HG02938 (cell line): ENCODE results near the gene LRRC17.
"Not testable (repeated sequence)": the region's sequence is repeated elsewhere in the genome, so short reads cannot be mapped to it uniquely, and the experiment has no call there.

ENCODE experiments used
- ATAC-seq: cut with Tn5 transposase; IDR thresholded peaks from one replicate; pipeline ENCODE4 v1.9.1; 2021; ENCODE audit warnings: mild to moderate bottlenecking, moderate library complexity; ENCODE audit not compliant: unreplicated experiment

The LRRC17 gene

DNA sequence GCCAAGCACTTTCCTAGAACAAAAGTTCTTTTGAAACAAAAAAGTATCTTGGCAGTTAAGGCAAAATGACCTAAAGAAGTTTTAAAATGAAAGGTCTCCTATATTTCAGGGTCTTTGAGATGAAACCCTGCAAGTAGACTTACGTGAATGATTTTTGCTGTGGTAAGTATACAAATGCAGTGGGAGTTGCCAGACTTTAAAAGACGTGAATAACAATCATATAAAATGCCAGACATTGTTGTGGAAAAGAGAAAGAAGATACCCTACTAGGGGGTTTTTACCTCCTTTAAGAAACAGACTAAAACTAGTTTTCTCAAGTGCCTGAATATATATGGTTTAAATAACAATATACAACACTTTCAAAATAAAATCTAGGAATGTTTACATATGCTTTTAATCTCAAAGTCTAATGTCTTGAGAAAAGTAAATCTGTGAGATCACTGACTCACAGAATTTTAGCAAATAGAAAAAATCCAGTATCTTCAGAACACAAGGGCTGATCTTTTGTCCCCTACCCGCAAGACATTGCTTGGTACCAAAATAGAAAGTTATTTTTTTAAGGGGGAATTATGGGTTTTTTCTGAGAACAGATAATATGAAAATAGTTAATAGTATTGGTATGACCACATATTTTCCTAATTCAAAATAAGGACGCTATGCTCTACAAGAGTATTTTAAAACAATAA, 29.5 kb downstream of the LRRC17 start:
- no peak for ATAC-seq

- no peak for ATAC-seq
Observed at GRCh38 chr7:102942868-102943267, 30.1 kb downstream of the LRRC17 start.

DNA sequence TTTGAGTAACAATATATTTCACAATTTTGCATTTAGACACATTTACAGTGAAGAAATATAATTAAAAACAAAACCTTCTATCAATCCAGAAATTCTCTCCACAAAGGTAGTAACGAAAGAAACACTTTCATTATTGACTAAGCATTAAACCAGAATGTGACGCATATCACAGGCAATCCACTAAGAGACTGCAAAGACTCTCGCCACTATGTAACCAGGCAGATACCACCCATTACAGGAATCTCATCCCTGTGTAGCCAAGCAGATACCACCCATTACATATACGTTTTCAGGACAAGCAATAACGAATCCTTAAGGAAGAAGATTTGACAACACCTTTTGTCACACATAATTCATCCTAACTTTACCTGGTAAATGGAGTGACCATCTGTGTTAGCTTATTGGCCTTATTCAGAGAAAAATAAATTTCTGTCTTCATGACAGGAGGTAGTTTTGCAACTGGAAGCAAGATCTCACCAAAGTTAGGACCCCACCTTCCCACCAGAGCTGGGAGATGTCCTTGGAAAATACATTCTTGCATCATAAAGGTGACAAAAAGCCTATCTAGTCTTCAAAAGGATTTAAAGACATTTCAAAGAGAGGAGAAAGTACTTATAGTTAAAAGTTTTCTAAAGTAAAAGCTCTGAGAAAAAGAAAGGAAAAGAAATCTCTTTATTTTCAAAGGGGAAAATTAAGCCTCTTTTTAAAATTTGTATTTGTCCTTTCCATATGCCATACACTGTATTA, 30.8 kb downstream of the LRRC17 start:
- no peak for ATAC-seq

GRCh38 chr7:102944241-102944640, 31.4 kb downstream of the LRRC17 start:
- no peak for ATAC-seq

- no peak for ATAC-seq
Observed at GRCh38 chr7:102951839-102952238, 39.0 kb downstream of the LRRC17 start.

GRCh38 chr7:102953406-102953805, 40.6 kb downstream of the LRRC17 start:
- ATAC-seq, result no peak

GRCh38 chr7:102954359-102954758, 41.6 kb downstream of the LRRC17 start:
- ATAC-seq, result not testable (repeated sequence)

DNA sequence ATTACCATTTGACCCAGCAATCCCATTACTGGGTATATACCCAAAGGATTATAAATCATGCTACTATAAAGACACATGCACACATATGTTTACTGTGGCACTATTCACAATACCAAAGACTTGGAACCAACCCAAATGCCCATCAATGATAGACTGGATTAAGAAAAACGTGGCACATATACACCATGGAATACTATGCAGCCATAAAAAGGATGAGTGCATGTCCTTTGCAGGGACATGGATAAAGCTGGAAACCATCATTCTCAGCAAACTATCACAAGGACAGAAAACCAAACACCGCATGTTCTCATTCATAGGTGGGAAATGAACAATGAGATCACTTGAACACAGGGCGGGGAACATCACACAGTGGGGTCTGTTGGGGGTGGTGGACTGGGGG, 45.2 kb downstream of the LRRC17 start:
- not testable (repeated sequence) for ATAC-seq

DNA sequence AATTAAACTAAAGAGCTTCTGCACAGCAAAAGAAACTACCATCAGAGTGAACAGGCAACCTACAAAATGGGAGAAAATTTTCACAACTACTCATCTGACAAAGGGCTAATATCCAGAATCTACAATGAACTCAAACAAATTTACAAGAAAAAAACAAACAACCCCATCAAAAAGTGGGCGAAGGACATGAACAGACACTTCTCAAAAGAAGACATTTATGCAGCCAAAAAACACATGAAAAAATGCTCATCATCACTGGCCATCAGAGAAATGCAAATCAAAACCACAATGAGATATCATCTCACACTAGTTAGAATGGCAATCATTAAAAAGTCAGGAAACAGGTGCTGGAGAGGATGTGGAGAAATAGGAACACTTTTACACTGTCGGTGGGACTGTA, 49.2 kb downstream of the LRRC17 start:
- not testable (repeated sequence) for ATAC-seq

DNA sequence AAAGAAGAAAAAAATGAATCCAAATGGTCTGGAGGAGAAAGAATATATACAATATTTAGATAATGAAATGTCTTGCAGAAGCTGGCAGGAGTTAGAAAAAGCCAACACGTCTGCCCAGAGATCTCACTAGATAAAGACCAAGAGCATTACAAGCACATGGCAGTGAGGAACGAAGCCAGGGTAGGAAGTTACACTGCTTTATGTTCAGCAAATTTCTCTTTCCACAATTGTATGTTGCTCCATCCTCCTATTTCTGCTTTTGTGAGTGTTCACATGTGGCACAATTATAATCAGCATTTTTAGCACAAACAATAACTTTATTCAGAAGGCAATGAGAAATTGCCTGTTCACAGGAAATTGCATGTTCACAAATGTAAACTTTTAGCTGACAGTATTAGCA, 53.7 kb downstream of the LRRC17 start:
- ATAC-seq, result no peak

DNA sequence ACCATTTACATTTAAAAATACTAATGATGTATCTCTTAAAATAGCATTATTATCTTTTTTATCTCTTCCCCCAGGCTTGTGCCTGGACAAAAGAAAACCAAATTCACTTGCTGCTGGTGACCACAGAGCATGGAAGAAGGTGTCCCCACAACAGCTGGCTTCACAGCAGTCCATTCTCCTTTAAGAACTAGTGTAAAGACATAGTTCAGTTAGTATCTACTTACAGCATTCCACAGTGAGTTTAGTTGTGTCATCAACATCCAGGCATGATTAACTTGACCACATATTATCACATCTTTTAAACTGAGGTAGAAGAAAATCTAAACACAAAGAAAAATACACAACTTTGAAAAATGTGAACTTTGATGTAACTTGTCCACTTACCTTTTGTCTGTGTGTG, 55.0 kb downstream of the LRRC17 start:
- no peak for ATAC-seq

- no peak for ATAC-seq
Observed at GRCh38 chr7:102973096-102973802, 60.4 kb downstream of the LRRC17 start.

DNA sequence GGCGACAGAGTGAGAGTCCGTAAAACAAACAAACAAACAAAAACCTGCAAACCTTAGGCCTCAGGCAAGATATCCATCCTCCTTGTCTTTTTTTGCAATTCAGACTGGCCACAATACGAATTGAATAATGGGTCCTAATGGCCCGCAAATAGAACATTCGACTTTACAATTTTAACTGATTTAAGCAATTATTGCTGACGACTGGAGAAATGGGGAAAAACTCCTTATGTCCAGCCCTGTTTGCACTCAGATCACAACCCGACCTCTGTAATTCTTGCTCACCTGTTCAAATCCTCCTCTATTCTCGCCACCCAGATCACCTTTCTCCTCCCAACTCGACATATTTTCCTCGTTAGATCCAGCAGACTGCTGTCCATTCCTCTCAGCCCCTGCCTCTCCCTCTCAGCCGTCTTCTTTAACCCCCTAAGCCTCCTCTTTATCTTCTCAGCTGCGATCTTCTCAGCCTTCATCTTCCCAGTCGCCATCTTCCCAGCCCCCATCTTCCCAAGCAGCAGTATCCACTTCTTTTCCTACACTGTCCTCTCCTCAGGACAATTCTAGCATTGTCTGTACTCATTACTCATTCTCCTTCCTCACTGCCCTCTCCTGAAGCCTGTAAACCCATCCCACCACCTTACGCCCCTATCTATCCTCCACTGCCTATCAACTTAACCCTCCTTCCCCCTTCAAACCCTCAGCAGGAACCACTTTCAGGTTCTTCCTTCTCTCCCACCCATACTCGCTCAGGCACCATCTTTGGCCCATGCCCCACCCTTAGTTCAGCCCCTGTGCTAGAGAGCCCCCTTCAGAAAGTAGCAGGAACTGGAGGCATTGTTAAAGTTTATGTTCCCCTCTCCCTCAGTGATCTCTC, 61.8 kb downstream of the LRRC17 start:
- ATAC-seq, result no peak

- ATAC-seq, result no peak
Observed at GRCh38 chr7:102975854-102976253, 63.1 kb downstream of the LRRC17 start.

DNA sequence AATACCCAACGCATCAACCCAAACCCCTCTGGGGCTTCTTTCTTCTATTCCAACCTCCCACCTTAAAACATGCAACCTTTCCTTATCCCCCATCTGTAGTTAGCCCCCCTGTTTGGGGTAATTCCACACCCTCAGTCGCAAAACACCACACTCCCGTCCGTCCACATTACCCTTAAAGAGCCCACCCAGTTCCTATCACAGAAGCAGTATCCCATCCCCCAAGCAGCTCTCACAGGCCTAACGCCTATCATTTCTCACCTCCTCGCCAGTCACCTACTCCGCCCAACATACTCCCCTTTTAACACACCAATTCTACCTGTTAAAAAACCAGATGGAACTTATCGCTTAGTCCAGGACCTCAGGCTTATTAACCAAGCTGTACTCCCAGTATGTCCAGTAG, 63.7 kb downstream of the LRRC17 start:
- ATAC-seq, result no peak

- not testable (repeated sequence) for ATAC-seq
Observed at GRCh38 chr7:102977586-102977985, 64.8 kb downstream of the LRRC17 start.

- ATAC-seq, result no peak
Observed at GRCh38 chr7:102978284-102978683, 65.5 kb downstream of the LRRC17 start.

- ATAC-seq, result no peak
Observed at GRCh38 chr7:102979670-102980069, 66.9 kb downstream of the LRRC17 start.

- no peak for ATAC-seq
Observed at GRCh38 chr7:102981451-102981850, 68.7 kb downstream of the LRRC17 start.

DNA sequence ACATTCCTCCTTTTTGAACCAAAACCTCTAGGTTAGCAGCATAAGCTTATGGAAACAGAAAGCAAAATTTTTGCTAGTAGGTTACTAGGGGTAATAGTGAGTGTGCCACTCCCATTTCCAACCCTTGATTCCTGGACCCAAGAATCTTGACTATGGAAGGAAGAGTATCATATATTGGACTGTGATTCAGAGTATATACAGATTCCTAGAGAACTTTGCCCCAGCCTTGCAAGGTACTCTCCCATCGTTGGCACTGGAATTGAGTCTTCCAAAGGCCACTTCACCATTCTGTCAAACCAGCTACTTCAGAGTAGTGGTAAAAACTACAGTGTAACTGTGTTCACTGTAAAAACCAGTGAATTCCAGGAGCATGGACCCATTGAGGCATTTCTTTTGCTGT, 69.4 kb downstream of the LRRC17 start:
- no peak for ATAC-seq

GRCh38 chr7:102983602-102984001, 70.8 kb downstream of the LRRC17 start:
- ATAC-seq, result no peak
